ENCODE data around the gene PLSCR2. TPM values are rescaled to one million over a fixed set of nuclear protein-coding genes. Genes with fewer than 3 reads are reported as not detected.

Gene PLSCR2
- total and polyA plus RNA-seq, 9 of the 15 experiments (the other 6 are each of a cell fraction or from before 2014, with no cell fraction given), result 0.07 to 0.49 (median 0.25) TPM; not detected in 4

DNA sequence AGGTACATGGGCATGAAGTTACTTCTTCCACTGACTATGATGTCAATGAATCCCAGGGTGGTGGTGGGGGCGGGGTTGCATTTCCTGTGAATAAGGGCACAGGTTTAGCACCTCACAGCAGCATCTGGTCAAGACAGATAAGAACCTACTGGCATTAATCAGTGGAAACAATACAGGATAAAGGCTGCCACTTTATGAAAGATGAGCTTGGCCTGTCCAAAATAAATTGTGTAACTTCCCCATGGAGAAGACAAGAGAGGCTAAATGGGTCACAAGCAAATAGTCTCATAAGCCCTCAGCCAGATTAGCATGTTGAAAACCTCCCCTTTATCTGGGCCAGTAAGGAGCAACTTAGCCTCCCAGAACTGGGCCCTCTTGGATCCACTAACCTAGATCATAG lies 27.4 kb upstream of the PLSCR2 start (continued):
- TF ChIP-seq, protein P1, sequence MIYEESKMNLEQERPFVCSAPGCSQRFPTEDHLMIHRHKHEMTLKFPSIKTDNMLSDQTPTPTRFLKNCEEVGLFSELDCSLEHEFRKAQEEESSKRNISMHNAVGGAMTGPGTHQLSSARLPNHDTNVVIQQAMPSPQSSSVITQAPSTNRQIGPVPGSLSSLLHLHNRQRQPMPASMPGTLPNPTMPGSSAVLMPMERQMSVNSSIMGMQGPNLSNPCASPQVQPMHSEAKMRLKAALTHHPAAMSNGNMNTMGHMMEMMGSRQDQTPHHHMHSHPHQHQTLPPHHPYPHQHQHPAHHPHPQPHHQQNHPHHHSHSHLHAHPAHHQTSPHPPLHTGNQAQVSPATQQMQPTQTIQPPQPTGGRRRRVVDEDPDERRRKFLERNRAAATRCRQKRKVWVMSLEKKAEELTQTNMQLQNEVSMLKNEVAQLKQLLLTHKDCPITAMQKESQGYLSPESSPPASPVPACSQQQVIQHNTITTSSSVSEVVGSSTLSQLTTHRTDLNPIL (CRISPR knock-in tag; IDR thresholded peaks at IDR 0.05), result no peak
- TF ChIP-seq POLR2G (IDR thresholded peaks at IDR 0.05; ENCODE audit: low read depth, low read length), result no peak
- TF ChIP-seq L3MBTL2 (IDR thresholded peaks at IDR 0.05), result peak; percentile 24; the same call in 1 of the 2 replicates
- TF ChIP-seq ZNF384 (IDR thresholded peaks at IDR 0.05; ENCODE audit: low read depth, low read length), result no peak
- no peak for TF ChIP-seq RBM39 (optimal IDR thresholded peaks at IDR 0.05; ENCODE audit: low read depth, low read length)
- TF ChIP-seq MYBL2 (IDR thresholded peaks at IDR 0.05; ENCODE audit: low read depth), result no peak
- TF ChIP-seq MYBL2 (CRISPR knock-in tag; IDR thresholded peaks at IDR 0.05; ENCODE audit: borderline replicate concordance), result no peak
- TF ChIP-seq TCF7 (IDR thresholded peaks at IDR 0.05; ENCODE audit: borderline replicate concordance), result no peak
- peak; percentile 41; the same call in 1 of the 2 replicates for TF ChIP-seq CREB1 (IDR thresholded peaks at IDR 0.05)
- no peak for TF ChIP-seq CREB1 (CRISPR knock-in tag; IDR thresholded peaks at IDR 0.05)
- no peak for TF ChIP-seq KDM4B (IDR thresholded peaks at IDR 0.05; ENCODE audit: borderline replicate concordance in 2 of 2, low read depth in 1 of 2)
- no peak for TF ChIP-seq PTRF (tag; IDR thresholded peaks at IDR 0.05)
- no peak for TF ChIP-seq OTX1 (CRISPR knock-in tag; IDR thresholded peaks at IDR 0.05)
- TF ChIP-seq, protein P2, sequence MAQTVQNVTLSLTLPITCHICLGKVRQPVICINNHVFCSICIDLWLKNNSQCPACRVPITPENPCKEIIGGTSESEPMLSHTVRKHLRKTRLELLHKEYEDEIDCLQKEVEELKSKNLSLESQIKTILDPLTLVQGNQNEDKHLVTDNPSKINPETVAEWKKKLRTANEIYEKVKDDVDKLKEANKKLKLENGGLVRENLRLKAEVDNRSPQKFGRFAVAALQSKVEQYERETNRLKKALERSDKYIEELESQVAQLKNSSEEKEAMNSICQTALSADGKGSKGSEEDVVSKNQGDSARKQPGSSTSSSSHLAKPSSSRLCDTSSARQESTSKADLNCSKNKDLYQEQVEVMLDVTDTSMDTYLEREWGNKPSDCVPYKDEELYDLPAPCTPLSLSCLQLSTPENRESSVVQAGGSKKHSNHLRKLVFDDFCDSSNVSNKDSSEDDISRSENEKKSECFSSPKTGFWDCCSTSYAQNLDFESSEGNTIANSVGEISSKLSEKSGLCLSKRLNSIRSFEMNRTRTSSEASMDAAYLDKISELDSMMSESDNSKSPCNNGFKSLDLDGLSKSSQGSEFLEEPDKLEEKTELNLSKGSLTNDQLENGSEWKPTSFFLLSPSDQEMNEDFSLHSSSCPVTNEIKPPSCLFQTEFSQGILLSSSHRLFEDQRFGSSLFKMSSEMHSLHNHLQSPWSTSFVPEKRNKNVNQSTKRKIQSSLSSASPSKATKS (CRISPR knock-in tag; IDR thresholded peaks at IDR 0.05), result no peak
- TF ChIP-seq, protein P3, sequence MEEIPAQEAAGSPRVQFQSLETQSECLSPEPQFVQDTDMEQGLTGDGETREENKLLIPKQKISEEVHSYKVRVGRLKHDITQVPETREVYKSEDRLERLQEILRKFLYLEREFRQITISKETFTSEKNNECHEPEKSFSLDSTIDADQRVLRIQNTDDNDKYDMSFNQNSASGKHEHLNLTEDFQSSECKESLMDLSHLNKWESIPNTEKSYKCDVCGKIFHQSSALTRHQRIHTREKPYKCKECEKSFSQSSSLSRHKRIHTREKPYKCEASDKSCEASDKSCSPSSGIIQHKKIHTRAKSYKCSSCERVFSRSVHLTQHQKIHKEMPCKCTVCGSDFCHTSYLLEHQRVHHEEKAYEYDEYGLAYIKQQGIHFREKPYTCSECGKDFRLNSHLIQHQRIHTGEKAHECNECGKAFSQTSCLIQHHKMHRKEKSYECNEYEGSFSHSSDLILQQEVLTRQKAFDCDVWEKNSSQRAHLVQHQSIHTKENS (CRISPR knock-in tag; IDR thresholded peaks at IDR 0.05), result no peak
- no peak for TF ChIP-seq PHF20 (IDR thresholded peaks at IDR 0.05; ENCODE audit: partially characterized antibody)
- TF ChIP-seq, protein P4, sequence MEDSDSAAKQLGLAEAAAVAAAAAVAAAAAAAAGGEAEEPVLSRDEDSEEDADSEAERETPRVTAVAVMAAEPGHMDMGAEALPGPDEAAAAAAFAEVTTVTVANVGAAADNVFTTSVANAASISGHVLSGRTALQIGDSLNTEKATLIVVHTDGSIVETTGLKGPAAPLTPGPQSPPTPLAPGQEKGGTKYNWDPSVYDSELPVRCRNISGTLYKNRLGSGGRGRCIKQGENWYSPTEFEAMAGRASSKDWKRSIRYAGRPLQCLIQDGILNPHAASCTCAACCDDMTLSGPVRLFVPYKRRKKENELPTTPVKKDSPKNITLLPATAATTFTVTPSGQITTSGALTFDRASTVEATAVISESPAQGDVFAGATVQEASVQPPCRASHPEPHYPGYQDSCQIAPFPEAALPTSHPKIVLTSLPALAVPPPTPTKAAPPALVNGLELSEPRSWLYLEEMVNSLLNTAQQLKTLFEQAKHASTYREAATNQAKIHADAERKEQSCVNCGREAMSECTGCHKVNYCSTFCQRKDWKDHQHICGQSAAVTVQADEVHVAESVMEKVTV (CRISPR knock-in tag; IDR thresholded peaks at IDR 0.05), result no peak
- no peak for TF ChIP-seq FOXA1 (IDR thresholded peaks at IDR 0.05; ENCODE audit: borderline replicate concordance)
- TF ChIP-seq BRF1 (IDR thresholded peaks at IDR 0.05; ENCODE audit: borderline replicate concordance, extremely low read depth, insufficient read length), result no peak
- TF ChIP-seq ZNF778 (CRISPR knock-in tag; IDR thresholded peaks at IDR 0.05), result no peak
